HepG2 (cell line): ENCODE results near the gene TAF12. TPM values are rescaled to one million over a fixed set of nuclear protein-coding genes. Genes with fewer than 3 reads are reported as not detected.

Experiments used
- EP300 ChIP-seq, 3 experiments: sonication (generic) in 1 of 3; formaldehyde crosslinking in 1 of 3; IDR thresholded peaks; 2 replicates each; pipeline versions ENCODE4 v1.5.1 to v1.6.1; 2011 to 2020; ENCODE audit warnings: low read depth in 2 of 3, low read length in 2 of 3, borderline replicate concordance in 1 of 3, improper control_type of control experiment in 1 of 3, mild to moderate bottlenecking in 1 of 3, missing genetic modification reagents in 1 of 3, moderate library complexity in 1 of 3
- GMEB2 ChIP-seq: IDR thresholded peaks from 2 replicates; pipeline ENCODE4 v1.6.1; 2016; ENCODE audit warnings: missing biosample characterization, missing genetic modification reagents, low read depth
- TCF12 ChIP-seq, 2 experiments: fragments of 450-650 bp in 1 of 2; sonication (generic) in 1 of 2; formaldehyde crosslinking in 1 of 2; IDR thresholded peaks; 2 replicates each; pipeline versions ENCODE4 v1.6.1 to v1.8.0; 2017 to 2022; ENCODE audit warnings: antibody characterized with exemption in 1 of 2, mild to moderate bottlenecking in 1 of 2, missing genetic modification reagents in 1 of 2, moderate library complexity in 1 of 2
- ZFP36 ChIP-seq: fragments of 150-350 bp; IDR thresholded peaks from 2 replicates; pipeline ENCODE4 v1.6.1; 2018; ENCODE audit warnings: borderline replicate concordance, low read length, low read depth; ENCODE audit not compliant: partially characterized antibody
- ZFP90 ChIP-seq: sonication (generic); formaldehyde crosslinking; IDR thresholded peaks from 2 replicates; pipeline ENCODE4 v1.8.0; 2022; ENCODE audit warnings: missing genetic modification reagents, mild to moderate bottlenecking, inconsistent platforms, borderline replicate concordance
- ZNF101 ChIP-seq: sonication (generic); formaldehyde crosslinking; IDR thresholded peaks from 2 replicates; pipeline ENCODE4 v1.4.0; 2020; ENCODE audit warnings: mild to moderate bottlenecking, low read depth, missing genetic modification reagents, borderline replicate concordance
- ZNF124 ChIP-seq: sonication (generic); formaldehyde crosslinking; IDR thresholded peaks from 2 replicates; pipeline ENCODE4 v1.4.0; 2020; ENCODE audit warnings: missing genetic modification reagents
- ZNF160 ChIP-seq: sonication (generic); formaldehyde crosslinking; IDR thresholded peaks from 2 replicates; pipeline ENCODE4 v1.8.0; 2022; ENCODE audit warnings: mild to moderate bottlenecking, inconsistent platforms, missing genetic modification reagents
- ZNF619 ChIP-seq: sonication (generic); formaldehyde crosslinking; IDR thresholded peaks from 2 replicates; pipeline ENCODE4 v1.4.0; 2020; ENCODE audit warnings: mild to moderate bottlenecking, missing genetic modification reagents
- polyA plus RNA-seq, 8 experiments: library from polyadenylated mRNA; depleted of rRNA in 3 of 8; stranded (reverse) in 7 of 8; unstranded in 1 of 8; fragments of >200 nt; fragmentation: Illumina TruSeq in 4 of 8; extraction: Trizol in 4 of 8; gene quantifications; 2 replicates each; pipeline versions ENCODE4 v1.2.1 to v1.2.3, GENCODE V29; 2011 to 2016; ENCODE audit warnings: low read depth in 4 of 8, missing spikeins in 1 of 8, mixed read lengths in 1 of 8; ENCODE audit not compliant: insufficient read depth in 1 of 8
- total RNA-seq, 5 experiments: library from RNA; depleted of rRNA; stranded (reverse); fragments of >200 nt; fragmentation: Illumina TruSeq; extraction: Trizol; gene quantifications; 2 replicates each; pipeline ENCODE4 v1.2.3, GENCODE V29; 2016; ENCODE audit warnings: low read depth in 1 of 5
- TF ChIP-seq, protein P1 (sequence below): sonication (generic); formaldehyde crosslinking; IDR thresholded peaks from 2 replicates; pipeline ENCODE4 v1.5.0; 2020; ENCODE audit warnings: mild to moderate bottlenecking, missing genetic modification reagents, borderline replicate concordance
- TF ChIP-seq, protein P2 (sequence below): sonication (generic); formaldehyde crosslinking; IDR thresholded peaks from 2 replicates; pipeline ENCODE4 v1.8.0; 2022; ENCODE audit warnings: missing genetic modification reagents, mild to moderate bottlenecking, moderate library complexity, borderline replicate concordance
- TF ChIP-seq, protein P3 (sequence below): sonication (generic); formaldehyde crosslinking; IDR thresholded peaks from 2 replicates; pipeline ENCODE4 v1.4.0; 2020; ENCODE audit warnings: mild to moderate bottlenecking, missing genetic modification reagents, borderline replicate concordance

Gene TAF12
- total and polyA plus RNA-seq, 2 of the 13 experiments (the other 11 are each of a cell fraction or from before 2014, with no cell fraction given) = 16.3 to 17.1 TPM

GRCh38 chr1:28581531-28582247 is 61.2 kb downstream of the TAF12 start (continued):
- TF ChIP-seq GMEB2 (CRISPR knock-in tag) (peak; percentile 54; the same call in 1 of the 2 replicates), ZNF619 (CRISPR knock-in tag) (peak; percentile 84; the same call in 1 of the 2 replicates), ZNF101 (CRISPR knock-in tag) (peak; percentile 84; the same call in 1 of the 2 replicates), ZNF160 (CRISPR knock-in tag) (peak; percentile 94), EP300 (IDR thresholded peaks at IDR 0.05; ENCODE audit: low read depth in 2 of 2, low read length in 2 of 2) (no peak), EP300 (CRISPR knock-in tag; IDR thresholded peaks at IDR 0.05; ENCODE audit: borderline replicate concordance) (no peak), ZFP36 (no peak), ZNF124 (peak; percentile 88), ZFP90 (peak; percentile 88), TCF12 (IDR thresholded peaks at IDR 0.05) (no peak), TCF12 (CRISPR knock-in tag; IDR thresholded peaks at IDR 0.05) (peak; percentile 60; the same call in 1 of the 2 replicates)
- TF ChIP-seq, protein P1, sequence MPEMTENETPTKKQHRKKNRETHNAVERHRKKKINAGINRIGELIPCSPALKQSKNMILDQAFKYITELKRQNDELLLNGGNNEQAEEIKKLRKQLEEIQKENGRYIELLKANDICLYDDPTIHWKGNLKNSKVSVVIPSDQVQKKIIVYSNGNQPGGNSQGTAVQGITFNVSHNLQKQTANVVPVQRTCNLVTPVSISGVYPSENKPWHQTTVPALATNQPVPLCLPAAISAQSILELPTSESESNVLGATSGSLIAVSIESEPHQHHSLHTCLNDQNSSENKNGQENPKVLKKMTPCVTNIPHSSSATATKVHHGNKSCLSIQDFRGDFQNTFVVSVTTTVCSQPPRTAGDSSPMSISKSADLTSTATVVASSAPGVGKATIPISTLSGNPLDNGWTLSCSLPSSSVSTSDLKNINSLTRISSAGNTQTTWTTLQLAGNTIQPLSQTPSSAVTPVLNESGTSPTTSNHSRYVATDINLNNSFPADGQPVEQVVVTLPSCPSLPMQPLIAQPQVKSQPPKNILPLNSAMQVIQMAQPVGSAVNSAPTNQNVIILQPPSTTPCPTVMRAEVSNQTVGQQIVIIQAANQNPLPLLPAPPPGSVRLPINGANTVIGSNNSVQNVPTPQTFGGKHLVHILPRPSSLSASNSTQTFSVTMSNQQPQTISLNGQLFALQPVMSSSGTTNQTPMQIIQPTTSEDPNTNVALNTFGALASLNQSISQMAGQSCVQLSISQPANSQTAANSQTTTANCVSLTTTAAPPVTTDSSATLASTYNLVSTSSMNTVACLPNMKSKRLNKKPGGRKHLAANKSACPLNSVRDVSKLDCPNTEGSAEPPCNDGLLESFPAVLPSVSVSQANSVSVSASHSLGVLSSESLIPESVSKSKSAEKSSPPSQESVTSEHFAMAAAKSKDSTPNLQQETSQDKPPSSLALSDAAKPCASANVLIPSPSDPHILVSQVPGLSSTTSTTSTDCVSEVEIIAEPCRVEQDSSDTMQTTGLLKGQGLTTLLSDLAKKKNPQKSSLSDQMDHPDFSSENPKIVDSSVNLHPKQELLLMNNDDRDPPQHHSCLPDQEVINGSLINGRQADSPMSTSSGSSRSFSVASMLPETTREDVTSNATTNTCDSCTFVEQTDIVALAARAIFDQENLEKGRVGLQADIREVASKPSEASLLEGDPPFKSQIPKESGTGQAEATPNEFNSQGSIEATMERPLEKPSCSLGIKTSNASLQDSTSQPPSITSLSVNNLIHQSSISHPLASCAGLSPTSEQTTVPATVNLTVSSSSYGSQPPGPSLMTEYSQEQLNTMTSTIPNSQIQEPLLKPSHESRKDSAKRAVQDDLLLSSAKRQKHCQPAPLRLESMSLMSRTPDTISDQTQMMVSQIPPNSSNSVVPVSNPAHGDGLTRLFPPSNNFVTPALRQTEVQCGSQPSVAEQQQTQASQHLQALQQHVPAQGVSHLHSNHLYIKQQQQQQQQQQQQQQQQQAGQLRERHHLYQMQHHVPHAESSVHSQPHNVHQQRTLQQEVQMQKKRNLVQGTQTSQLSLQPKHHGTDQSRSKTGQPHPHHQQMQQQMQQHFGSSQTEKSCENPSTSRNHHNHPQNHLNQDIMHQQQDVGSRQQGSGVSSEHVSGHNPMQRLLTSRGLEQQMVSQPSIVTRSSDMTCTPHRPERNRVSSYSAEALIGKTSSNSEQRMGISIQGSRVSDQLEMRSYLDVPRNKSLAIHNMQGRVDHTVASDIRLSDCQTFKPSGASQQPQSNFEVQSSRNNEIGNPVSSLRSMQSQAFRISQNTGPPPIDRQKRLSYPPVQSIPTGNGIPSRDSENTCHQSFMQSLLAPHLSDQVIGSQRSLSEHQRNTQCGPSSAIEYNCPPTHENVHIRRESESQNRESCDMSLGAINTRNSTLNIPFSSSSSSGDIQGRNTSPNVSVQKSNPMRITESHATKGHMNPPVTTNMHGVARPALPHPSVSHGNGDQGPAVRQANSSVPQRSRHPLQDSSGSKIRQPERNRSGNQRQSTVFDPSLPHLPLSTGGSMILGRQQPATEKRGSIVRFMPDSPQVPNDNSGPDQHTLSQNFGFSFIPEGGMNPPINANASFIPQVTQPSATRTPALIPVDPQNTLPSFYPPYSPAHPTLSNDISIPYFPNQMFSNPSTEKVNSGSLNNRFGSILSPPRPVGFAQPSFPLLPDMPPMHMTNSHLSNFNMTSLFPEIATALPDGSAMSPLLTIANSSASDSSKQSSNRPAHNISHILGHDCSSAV (CRISPR knock-in tag) = no peak
- TF ChIP-seq, protein P2, sequence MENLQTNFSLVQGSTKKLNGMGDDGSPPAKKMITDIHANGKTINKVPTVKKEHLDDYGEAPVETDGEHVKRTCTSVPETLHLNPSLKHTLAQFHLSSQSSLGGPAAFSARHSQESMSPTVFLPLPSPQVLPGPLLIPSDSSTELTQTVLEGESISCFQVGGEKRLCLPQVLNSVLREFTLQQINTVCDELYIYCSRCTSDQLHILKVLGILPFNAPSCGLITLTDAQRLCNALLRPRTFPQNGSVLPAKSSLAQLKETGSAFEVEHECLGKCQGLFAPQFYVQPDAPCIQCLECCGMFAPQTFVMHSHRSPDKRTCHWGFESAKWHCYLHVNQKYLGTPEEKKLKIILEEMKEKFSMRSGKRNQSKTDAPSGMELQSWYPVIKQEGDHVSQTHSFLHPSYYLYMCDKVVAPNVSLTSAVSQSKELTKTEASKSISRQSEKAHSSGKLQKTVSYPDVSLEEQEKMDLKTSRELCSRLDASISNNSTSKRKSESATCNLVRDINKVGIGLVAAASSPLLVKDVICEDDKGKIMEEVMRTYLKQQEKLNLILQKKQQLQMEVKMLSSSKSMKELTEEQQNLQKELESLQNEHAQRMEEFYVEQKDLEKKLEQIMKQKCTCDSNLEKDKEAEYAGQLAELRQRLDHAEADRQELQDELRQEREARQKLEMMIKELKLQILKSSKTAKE (CRISPR knock-in tag) = no peak; the same call in 1 of the 2 replicates
- TF ChIP-seq, protein P3, sequence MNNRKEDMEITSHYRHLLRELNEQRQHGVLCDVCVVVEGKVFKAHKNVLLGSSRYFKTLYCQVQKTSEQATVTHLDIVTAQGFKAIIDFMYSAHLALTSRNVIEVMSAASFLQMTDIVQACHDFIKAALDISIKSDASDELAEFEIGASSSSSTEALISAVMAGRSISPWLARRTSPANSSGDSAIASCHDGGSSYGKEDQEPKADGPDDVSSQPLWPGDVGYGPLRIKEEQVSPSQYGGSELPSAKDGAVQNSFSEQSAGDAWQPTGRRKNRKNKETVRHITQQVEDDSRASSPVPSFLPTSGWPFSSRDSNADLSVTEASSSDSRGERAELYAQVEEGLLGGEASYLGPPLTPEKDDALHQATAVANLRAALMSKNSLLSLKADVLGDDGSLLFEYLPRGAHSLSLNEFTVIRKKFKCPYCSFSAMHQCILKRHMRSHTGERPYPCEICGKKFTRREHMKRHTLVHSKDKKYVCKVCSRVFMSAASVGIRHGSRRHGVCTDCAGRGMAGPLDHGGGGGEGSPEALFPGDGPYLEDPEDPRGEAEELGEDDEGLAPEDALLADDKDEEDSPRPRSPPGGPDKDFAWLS (CRISPR knock-in tag) = peak; percentile 55; the same call in 1 of the 2 replicates
